CD8-positive, alpha-beta memory T cell (primary cell): Measurements from ENCODE around the gene HS2ST1. TPM values are rescaled to one million over a fixed set of nuclear protein-coding genes. Genes with fewer than 3 reads are reported as not detected.
"Not testable (repeated sequence)": the region's sequence is repeated elsewhere in the genome, so short reads cannot be mapped to it uniquely, and the experiment has no call there.

Experiments used
- CTCF ChIA-PET: fragments of 350-600 bp; sonication (Branson Sonifier 250); formaldehyde crosslinking; loops from one replicate; lab custom pipeline; 2021; ENCODE audit warnings: antibody characterized with exemption; lab: Charles Lee
- POLR2A ChIA-PET: fragments of 350-600 bp; sonication (Branson Sonifier 250); formaldehyde crosslinking; loops from one replicate; lab custom pipeline; 2021; ENCODE audit warnings: antibody characterized with exemption; lab: Charles Lee
- DNase-seq, 5 donors: peaks; one replicate each; pipeline versions ENCODE4 v3.0.0 to v3.0.0-alpha.2; 2020 to 2022; ENCODE audit warnings: mixed read lengths in 1 of 5
- H3K27ac ChIP-seq: one replicate; pipeline ENCODE4 v1.7.0; 2013; ENCODE audit warnings: low read depth, mild to moderate bottlenecking, low read length, moderate library complexity
- H3K27me3 ChIP-seq: 2 replicates; pipeline ENCODE4 v1.7.0; 2013; ENCODE audit warnings: low read length, mild to moderate bottlenecking; ENCODE audit not compliant: insufficient read depth, poor library complexity, severe bottlenecking
- H3K36me3 ChIP-seq: 2 replicates; pipeline ENCODE4 v1.7.0; 2013; ENCODE audit warnings: mild to moderate bottlenecking, low read length, moderate library complexity; ENCODE audit not compliant: insufficient read depth
- H3K4me1 ChIP-seq: 2 replicates; pipeline ENCODE4 v1.7.0; 2013; ENCODE audit warnings: mild to moderate bottlenecking, low read length, moderate library complexity; ENCODE audit not compliant: insufficient read depth
- H3K4me3 ChIP-seq: 2 replicates; pipeline ENCODE4 v1.7.0; 2013; ENCODE audit warnings: mild to moderate bottlenecking, low read length
- H3K9me3 ChIP-seq: 2 replicates; pipeline ENCODE4 v1.7.0; 2013; ENCODE audit warnings: mild to moderate bottlenecking, low read length
- H3K27ac Mint-ChIP-seq, 8 donors: one replicate each; pipeline ENCODE4 v1.8.0; 2020 to 2021; ENCODE audit warnings: mixed read lengths in 8 of 8, mild to moderate bottlenecking in 6 of 8, inconsistent platforms in 3 of 8, moderate library complexity in 3 of 8
- H3K27me3 Mint-ChIP-seq, 2 donors: one replicate each; pipeline ENCODE4 v1.8.0; 2020 to 2021; ENCODE audit warnings: mixed read lengths in 2 of 2, mild to moderate bottlenecking in 1 of 2, moderate library complexity in 1 of 2
- H3K36me3 Mint-ChIP-seq, 3 donors: one replicate each; pipeline ENCODE4 v1.8.0; 2020 to 2021; ENCODE audit warnings: mixed read lengths in 3 of 3, inconsistent platforms in 1 of 3, mild to moderate bottlenecking in 1 of 3
- H3K4me1 Mint-ChIP-seq, 3 donors: one replicate each; pipeline ENCODE4 v1.8.0; 2020 to 2021; ENCODE audit warnings: mixed read lengths in 3 of 3, inconsistent platforms in 1 of 3, mild to moderate bottlenecking in 1 of 3
- H3K4me3 Mint-ChIP-seq, 7 donors: one replicate each; pipeline ENCODE4 v1.8.0; 2020 to 2021; ENCODE audit warnings: mixed read lengths in 7 of 7, mild to moderate bottlenecking in 6 of 7, moderate library complexity in 4 of 7, inconsistent platforms in 2 of 7
- H3K9me3 Mint-ChIP-seq, 5 donors: one replicate each; pipeline ENCODE4 v1.8.0; 2020 to 2022; ENCODE audit warnings: mixed read lengths in 5 of 5, mild to moderate bottlenecking in 3 of 5, moderate library complexity in 2 of 5, inconsistent platforms in 1 of 5
- polyA plus RNA-seq: library from polyadenylated mRNA; unstranded; fragments of 300-500 nt; fragmentation: Illumina TruSeq; gene quantifications from one replicate; pipeline ENCODE4 v1.2.3, GENCODE V29; 2021
- total RNA-seq, 2 experiments: library from RNA; stranded (reverse); gene quantifications; one replicate each; pipeline ENCODE4 v1.2.3, GENCODE V29; 2021

The HS2ST1 gene
- total and polyA plus RNA-seq, 3 experiments from 2014 or later, result 8.4 to 20.2 (median 18.8) TPM

GRCh38 chr1:86975993-86976550 is 61.6 kb downstream of the HS2ST1 start:
- Histone ChIP-seq H3K4me3 (no peak overlapping the region), H3K4me1 (no peaks in the 10 kb centered on the region), H3K36me3 (no peaks in the 10 kb centered on the region), H3K27ac (no peak overlapping the region), H3K9me3 (no peaks in the 10 kb centered on the region), H3K27me3 (no peaks in the 10 kb centered on the region)
- ChIA-PET CTCF (interaction anchor here (1.1 kb wide), 1 partner anchor 142 kb away, joined by 4 read pairs; no protein-coding TSS in a partner anchor), POLR2A (no interaction called here)
- H3K4me3 Mint-ChIP-seq, result no peak overlapping the region
- H3K27ac Mint-ChIP-seq, result no peak overlapping the region
- peaks cover 8 to 36% (median 24%) of the 10 kb centered on the region in 3 donors for H3K4me1 Mint-ChIP-seq
- H3K9me3 Mint-ChIP-seq, result no peaks in the 10 kb centered on the region
- peaks cover 0 to 3% (median 1%) of the 10 kb centered on the region in 3 donors for H3K36me3 Mint-ChIP-seq
- H3K27me3 Mint-ChIP-seq, result no peaks in the 10 kb centered on the region
- DNase-seq, result no peak

- H3K4me3 ChIP-seq, result no peak overlapping the region
- H3K4me1 ChIP-seq, result no peaks in the 10 kb centered on the region
- H3K27ac ChIP-seq, result no peak overlapping the region
- no peaks in the 10 kb centered on the region for H3K27me3 ChIP-seq
- no peak for DNase-seq
- ChIA-PET POLR2A (no interaction called here), CTCF (interaction anchor here (1.1 kb wide), 1 partner anchor 143 kb away, joined by 4 read pairs; no protein-coding TSS in a partner anchor)
- H3K4me3 Mint-ChIP-seq, result no peak overlapping the region
- peaks cover 8 to 36% (median 18%) of the 10 kb centered on the region in 3 donors for H3K4me1 Mint-ChIP-seq
- H3K9me3 Mint-ChIP-seq, result no peaks in the 10 kb centered on the region
- no peaks in the 10 kb centered on the region for H3K27me3 Mint-ChIP-seq
- no peaks in the 10 kb centered on the region for H3K9me3 ChIP-seq
- H3K27ac Mint-ChIP-seq, result peak overlapping the region in 1 of 8 donors; percentile 4
- H3K36me3 ChIP-seq, result no peaks in the 10 kb centered on the region
- H3K36me3 Mint-ChIP-seq, result peaks cover 1 to 3% (median 2%) of the 10 kb centered on the region in 3 donors
Measured at GRCh38 chr1:86976664-86977063, 62.2 kb downstream of the HS2ST1 start.

GRCh38 chr1:86981482-86982213 is 67.2 kb downstream of the HS2ST1 start:
- DNase-seq, result no peak
- Mint-ChIP-seq H3K9me3 (no peaks in the 10 kb centered on the region), H3K27ac (no peak overlapping the region), H3K4me3 (no peak overlapping the region), H3K27me3 (no peaks in the 10 kb centered on the region), H3K36me3 (peaks cover 2 to 7% (median 3%) of the 10 kb centered on the region in 3 donors), H3K4me1 (no peaks in the 10 kb centered on the region)
- H3K9me3 ChIP-seq, result no peaks in the 10 kb centered on the region
- no peaks in the 10 kb centered on the region for H3K36me3 ChIP-seq
- H3K27me3 ChIP-seq, result no peaks in the 10 kb centered on the region
- POLR2A ChIA-PET, result no interaction called here
- no peaks in the 10 kb centered on the region for H3K4me1 ChIP-seq
- H3K27ac ChIP-seq, result no peak overlapping the region
- CTCF ChIA-PET, result no interaction called here
- H3K4me3 ChIP-seq, result no peak overlapping the region

GRCh38 chr1:86983677-86984076 is 69.2 kb downstream of the HS2ST1 start:
- H3K27me3 Mint-ChIP-seq, CTCF ChIA-PET, H3K36me3 ChIP-seq, H3K27me3 ChIP-seq, H3K9me3 Mint-ChIP-seq, H3K4me1 ChIP-seq, DNase-seq, H3K4me3 ChIP-seq, H3K9me3 ChIP-seq, H3K27ac Mint-ChIP-seq, H3K4me1 Mint-ChIP-seq, H3K27ac ChIP-seq, H3K4me3 Mint-ChIP-seq, H3K36me3 Mint-ChIP-seq: not testable (repeated sequence)
- POLR2A ChIA-PET, result interaction anchor here (1.1 kb wide), 1 partner anchor 11 kb away, joined by 3 read pairs; no protein-coding TSS in a partner anchor

- DNase-seq, result no peak
- Mint-ChIP-seq H3K4me1 (peaks cover 3 to 7% (median 4%) of the 10 kb centered on the region in 3 donors), H3K9me3 (no peaks in the 10 kb centered on the region), H3K27me3 (no peaks in the 10 kb centered on the region), H3K4me3 (no peak overlapping the region), H3K27ac (peak overlapping the region in 1 of 8 donors; percentile 67), H3K36me3 (peaks cover 0 to 10% (median 3%) of the 10 kb centered on the region in 3 donors)
- Histone ChIP-seq H3K9me3 (no peaks in the 10 kb centered on the region), H3K4me3 (no peak overlapping the region), H3K27me3 (no peaks in the 10 kb centered on the region), H3K27ac (no peak overlapping the region), H3K36me3 (no peaks in the 10 kb centered on the region), H3K4me1 (no peaks in the 10 kb centered on the region)
- ChIA-PET CTCF (no interaction called here), POLR2A (no interaction called here)
Measured at GRCh38 chr1:86987446-86987845, 73.0 kb downstream of the HS2ST1 start.

- no peaks in the 10 kb centered on the region for H3K9me3 ChIP-seq
- ChIA-PET POLR2A (no interaction called here), CTCF (no interaction called here)
- H3K4me1 Mint-ChIP-seq, result peaks cover 3 to 10% (median 7%) of the 10 kb centered on the region in 3 donors
- no peaks in the 10 kb centered on the region for H3K27me3 ChIP-seq
- no peak for DNase-seq
- peaks cover 0 to 5% (median 3%) of the 10 kb centered on the region in 3 donors for H3K36me3 Mint-ChIP-seq
- H3K27me3 Mint-ChIP-seq, result no peaks in the 10 kb centered on the region
- no peak overlapping the region for H3K4me3 ChIP-seq
- H3K27ac Mint-ChIP-seq, result no peak overlapping the region
- no peak overlapping the region for H3K27ac ChIP-seq
- H3K9me3 Mint-ChIP-seq, result no peaks in the 10 kb centered on the region
- no peak overlapping the region for H3K4me3 Mint-ChIP-seq
- H3K4me1 ChIP-seq, result no peaks in the 10 kb centered on the region
- no peaks in the 10 kb centered on the region for H3K36me3 ChIP-seq
Measured at GRCh38 chr1:86988835-86989234, 74.4 kb downstream of the HS2ST1 start.

- H3K36me3 ChIP-seq, H3K9me3 Mint-ChIP-seq, H3K4me3 Mint-ChIP-seq, H3K36me3 Mint-ChIP-seq, H3K4me1 Mint-ChIP-seq, H3K4me1 ChIP-seq, POLR2A ChIA-PET, H3K27ac Mint-ChIP-seq, H3K27me3 ChIP-seq, H3K4me3 ChIP-seq, H3K9me3 ChIP-seq, H3K27ac ChIP-seq, CTCF ChIA-PET, DNase-seq, H3K27me3 Mint-ChIP-seq: not testable (repeated sequence)
Measured at GRCh38 chr1:86989690-86990089, 75.3 kb downstream of the HS2ST1 start.

- Histone ChIP-seq H3K27ac (no peak overlapping the region), H3K4me1 (no peaks in the 10 kb centered on the region), H3K9me3 (no peaks in the 10 kb centered on the region), H3K27me3 (no peaks in the 10 kb centered on the region), H3K36me3 (no peaks in the 10 kb centered on the region), H3K4me3 (no peak overlapping the region)
- ChIA-PET CTCF (no interaction called here), POLR2A (no interaction called here)
- Mint-ChIP-seq H3K9me3 (no peaks in the 10 kb centered on the region), H3K27ac (no peak overlapping the region), H3K4me3 (no peak overlapping the region), H3K4me1 (peaks cover 3 to 10% (median 10%) of the 10 kb centered on the region in 3 donors), H3K36me3 (peaks cover 0 to 5% (median 3%) of the 10 kb centered on the region in 3 donors), H3K27me3 (no peaks in the 10 kb centered on the region)
- no peak for DNase-seq
Measured at GRCh38 chr1:86990826-86991225, 76.4 kb downstream of the HS2ST1 start.
